NCI-H774 (cell line): Measurements from ENCODE around the gene SEMA5A.

Source experiments
- DNase-seq: peaks from one replicate; lab custom pipeline; 2025; lab: John Stamatoyannopoulos, UW

Gene SEMA5A

DNA sequence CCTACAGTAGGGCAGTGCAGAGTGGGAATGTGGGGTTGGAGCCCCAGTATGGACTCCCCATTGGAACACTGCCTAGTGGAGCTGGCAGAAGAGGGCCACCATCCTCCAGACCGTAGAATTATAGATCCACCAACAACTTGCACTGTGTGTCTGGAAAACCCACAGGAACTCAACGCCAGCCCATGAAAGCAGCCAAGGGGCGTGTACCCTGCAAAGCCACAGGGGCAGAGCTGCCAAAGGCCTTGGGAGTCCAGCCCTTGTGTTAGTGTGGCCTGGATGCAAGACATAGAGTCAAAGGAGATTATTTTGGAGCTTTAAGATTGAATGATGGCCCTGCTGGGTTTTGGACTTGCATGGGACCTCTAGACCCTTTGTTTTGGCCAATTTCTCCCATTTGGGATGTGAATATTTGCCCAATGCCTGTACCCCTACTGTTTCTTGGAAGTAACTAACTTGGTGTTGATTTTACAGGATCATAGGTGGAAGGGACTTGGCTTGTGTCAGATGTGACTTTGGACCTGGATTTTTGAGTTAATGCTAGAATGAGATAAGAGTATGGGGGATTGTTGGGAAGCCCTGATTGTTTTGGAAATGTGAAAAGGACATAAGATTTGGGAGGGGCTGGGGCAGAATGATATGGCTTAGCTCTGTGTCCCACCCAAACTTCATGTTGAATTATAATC lies 266.8 kb downstream of the SEMA5A start:
- no peak for DNase-seq

DNA sequence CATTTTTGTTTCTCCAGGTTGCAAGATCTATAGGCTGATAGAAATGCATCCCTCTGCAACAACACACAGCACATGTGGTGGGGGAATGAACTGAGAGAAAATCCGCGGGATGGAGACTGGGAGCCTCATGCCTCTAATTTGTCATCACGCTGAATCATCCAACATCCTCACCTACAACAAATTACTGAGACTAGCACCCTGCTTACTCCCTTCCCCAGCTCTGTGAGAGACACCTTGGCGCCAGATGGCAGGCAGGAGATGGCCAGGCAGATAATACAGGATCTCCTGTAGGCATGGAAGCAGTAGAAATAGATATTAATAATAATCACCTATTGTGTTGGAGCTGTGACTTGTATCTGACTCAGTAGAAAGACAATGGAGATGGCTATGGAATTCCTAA lies 276.9 kb downstream of the SEMA5A start:
- DNase-seq = no peak

DNA sequence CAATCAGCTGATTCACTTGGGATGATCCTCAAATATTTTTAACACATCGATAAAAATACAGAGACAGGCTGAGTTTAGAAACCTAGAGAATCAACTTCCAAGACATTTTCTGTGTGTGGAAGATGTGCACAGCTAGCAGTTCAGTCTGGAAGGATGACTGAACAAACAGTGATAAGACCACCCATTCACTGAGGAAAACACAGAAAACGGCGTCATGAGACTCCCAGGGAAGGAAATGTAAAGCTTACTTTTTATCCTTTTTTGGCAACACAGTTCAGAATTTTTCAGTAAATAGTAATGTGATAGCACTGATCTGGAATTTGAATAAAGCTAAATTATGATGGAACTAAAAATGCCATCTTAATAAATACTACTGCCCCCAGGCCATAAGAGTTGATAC lies 277.6 kb downstream of the SEMA5A start:
- DNase-seq = no peak

DNA sequence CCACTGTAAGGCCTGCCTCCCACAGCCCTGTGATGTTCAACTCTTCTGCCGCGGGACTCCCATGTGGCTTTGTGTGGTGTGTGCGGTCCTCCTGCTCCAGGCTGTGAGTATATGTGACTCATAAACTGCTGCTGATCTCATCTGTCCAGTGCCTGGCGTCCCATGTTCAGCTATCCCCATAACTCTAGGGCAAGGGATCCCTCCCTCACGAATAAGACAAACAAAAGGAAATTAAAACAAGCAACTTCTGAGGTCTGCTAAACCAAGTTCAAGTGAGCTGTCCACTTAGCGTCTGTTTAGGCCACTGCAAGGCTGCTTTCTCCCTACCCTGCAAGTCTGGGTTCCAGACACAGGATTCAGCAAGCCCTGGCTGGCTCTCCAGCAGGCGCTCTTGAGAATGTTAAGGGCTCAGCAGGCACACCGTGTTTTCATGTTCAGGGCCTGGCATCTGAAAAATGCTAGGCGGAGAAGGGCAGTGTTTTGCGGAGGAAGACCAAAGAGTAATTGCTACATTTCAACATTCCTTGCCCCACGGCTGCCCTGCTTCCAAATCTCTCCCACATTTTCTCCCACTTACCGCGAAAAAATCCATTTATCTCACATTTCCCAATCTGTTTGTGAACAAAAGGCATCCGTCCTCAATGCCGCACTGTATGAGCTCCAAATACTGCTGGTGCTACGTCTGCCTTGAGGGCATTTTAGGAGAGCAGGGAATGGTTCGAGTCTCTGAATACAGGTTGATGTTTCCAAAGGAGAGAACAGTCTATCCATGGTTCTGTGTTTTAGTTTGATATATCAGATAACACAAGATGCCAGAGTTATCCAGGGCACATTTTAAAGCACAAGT lies 280.2 kb downstream of the SEMA5A start:
- no peak for DNase-seq

DNA sequence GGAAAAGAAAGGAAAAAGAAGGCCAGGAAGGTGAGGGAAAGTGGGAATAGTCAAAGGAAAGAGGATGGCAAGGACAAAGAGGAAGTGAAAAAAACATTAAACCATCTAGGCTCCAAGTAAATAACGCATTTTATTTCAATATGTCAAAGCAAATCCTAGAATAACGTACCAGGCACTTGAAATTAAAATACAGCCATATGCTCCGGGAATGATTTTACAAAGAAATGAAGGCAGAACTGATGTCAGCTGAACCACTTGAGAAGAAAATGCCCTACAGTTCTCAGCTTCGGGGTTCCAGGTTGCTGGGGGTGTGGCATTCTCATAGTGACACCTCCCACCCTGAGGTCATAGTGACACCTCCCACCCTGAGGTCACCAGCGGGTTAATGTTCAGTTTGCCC lies 281.6 kb downstream of the SEMA5A start:
- no peak for DNase-seq

DNA sequence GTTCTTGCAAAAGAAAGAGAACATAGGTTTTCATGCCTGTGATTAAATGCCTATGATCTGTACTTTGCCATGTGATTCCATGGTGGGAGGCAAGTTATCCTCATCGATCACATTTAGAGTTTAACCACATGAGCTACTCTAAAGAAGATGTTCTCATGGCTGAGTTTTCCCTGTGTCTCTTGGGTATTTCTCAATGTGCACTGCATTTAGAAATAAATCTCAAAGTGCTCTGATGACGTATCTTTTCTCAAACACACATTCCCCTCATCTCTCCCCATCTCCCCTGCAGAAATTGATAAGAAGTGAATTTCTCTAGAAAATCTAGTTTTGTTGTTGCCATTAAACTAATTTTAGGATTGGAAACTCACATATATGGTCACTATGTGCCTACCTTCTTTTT lies 282.2 kb downstream of the SEMA5A start:
- DNase-seq = no peak

DNA sequence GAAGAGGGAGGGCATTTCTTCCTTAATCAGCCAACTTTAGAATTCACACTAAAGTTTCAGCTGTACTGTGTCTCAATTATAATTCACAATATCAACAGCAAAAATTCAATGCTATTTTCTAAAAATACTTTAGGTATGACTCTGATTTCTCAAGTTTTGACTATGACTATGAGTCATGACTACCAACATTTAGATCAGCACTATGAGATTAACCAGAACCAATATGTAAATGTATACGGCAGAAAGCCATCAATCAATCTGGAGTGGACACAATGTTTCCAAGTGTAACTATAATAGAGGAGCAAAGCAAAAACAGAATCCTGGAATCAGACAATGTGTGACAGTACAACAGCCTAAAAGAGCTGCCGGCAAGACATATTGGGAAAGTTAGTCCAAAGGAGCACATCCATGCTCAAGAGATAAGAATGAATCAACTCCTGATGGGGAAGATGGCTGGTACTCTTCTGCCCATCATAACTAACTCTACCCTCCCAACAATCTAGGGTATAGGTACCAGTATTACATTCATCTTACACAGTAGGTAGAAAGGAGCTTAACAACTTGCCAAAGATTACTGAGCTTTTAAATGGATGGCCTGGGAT lies 294.4 kb downstream of the SEMA5A start:
- DNase-seq = no peak

DNA sequence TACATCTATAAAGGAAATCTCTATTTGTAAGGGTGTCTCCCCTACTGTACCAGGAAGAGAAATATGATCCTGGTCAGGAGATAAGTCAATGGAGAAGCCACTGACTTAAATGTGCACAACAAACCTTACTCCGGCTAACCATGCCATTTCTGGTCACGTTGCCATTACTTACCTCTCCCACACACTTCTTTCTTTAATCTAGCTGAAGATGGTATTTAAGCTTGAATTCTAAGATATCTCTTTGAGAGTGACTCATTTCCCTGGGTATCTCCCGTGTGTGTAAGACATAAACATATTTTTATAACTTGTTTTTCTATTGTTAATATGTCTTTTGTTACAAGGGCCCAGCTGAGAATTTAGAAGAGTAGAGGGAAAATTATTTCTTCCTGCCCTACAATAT lies 296.6 kb downstream of the SEMA5A start:
- DNase-seq = no peak

DNA sequence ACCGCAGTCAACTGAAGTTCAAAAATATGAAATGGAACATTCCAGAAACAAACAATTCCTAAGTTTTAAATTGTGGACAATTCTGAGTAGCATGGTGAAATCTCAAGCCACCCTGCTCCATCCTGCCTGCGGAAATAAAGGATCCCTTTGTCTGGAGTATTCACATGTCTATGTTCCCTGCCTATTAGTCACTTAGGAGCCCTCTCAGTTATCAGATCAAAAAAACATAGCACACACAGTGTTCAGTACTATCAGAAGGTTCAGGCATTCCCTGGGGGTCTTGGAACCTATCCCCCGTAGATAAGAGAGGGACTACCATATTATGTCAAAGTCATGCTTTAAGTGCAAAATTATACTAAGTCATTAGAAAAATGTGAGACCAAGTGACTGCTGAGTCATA lies 300.8 kb downstream of the SEMA5A start:
- no peak for DNase-seq

DNA sequence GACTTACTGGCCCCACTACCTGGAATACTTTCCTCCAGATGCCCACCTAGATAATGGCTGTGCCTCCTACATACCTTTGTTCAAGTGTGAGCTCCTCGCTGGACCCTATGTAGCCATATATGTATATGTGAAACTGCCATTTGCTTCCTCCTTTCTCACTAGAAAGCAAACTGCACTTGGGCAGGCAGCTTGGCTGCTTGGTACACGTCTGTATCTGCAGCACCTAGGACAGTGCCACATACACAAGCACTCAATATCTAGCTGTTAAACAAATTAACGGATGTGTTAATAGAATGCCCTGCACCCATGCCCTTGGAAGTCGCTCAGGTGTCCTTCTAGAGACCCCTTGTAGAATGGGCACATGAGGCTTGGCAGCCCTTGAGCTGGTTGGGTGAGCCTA lies 301.5 kb downstream of the SEMA5A start:
- no peak for DNase-seq

DNA sequence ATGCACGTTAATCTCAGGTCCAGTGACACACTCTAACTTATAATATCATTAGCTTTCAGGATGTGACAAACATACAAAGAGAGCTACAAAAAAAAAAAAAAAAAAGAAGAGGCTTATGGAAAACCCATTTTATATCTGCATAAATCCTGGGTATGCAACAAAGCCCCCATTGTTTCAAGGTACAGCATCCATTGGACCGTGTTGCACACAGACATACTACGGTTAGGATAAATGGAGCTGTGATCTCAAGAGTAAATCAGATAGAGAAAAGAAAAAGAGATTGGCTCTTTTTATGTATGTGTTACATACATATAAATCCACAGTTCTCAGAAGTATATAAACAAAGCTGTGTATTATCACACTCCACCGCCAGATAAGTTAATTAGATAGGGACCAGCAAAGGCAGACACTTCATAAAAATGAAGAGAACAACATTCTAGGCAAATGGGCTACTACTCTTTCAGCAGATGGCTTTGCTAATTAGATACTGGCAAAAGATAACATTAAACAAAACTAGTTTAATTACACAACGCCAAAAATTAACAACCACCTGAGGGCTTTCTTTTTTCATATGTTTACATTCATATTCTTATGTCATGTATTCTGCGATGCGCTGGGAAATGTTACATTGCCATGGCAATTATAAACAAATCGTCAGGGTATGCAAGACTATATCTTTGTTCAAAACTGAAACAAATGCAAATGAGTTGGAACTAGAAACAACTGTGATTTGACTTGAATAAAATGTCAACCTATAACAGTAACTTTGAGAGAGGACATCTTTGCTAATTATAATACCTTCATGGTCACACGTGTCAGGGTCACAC lies 304.2 kb downstream of the SEMA5A start:
- no peak for DNase-seq

DNA sequence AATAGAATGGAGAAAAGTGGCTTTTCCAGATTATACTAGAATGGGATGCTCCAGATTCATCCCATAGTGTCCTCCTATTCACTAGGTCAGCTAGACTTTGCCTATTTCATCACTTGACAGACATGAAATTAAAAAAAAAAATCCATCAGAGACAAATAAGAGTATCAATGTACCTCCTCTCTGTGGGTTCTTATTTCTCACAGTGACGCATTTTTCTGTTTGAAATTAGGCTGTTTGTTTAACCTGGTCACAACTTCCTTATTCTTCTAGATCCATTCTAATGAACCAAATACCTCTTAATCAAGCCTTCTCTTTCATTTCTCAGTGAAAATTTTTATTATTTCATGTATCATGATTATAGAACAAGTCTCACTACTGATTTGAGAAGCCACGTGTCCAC lies 305.4 kb downstream of the SEMA5A start:
- DNase-seq = no peak

DNA sequence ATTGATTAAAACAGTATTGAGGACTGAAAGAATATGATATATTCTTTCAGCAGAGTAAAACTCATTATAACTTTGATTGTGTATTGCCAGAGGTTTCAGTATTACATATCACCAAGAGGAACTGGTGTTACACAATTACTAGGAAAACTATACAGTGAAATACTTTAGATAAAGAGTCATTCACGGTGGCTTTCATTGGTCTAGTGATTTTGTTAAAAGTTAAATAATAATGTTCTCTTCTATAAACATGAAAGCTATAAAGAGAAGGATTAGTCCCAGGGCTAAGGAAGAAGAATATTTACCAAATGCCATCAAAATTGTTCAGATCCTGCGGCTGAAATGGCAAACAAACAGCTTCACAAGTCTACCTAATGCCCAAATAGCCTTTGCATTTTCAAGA lies 306.2 kb downstream of the SEMA5A start:
- DNase-seq = no peak

DNA sequence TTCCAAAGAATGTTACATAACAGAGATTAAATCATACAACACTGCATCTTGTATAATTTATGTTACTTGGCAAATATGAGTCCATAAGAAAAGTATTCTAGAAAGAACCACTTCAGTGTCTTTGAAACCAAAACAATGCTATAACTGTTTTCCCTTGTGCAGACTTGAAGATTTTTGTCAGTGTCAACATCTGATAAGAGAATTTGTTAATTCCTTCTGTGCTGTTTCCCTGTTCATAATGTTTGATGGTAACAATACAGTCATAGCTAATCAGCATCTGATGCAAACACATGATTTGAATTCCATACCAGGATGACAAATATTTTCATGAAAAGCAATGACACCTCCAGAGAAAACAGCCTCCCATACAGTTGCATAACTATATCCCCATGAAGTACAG lies 306.8 kb downstream of the SEMA5A start:
- no peak for DNase-seq

DNA sequence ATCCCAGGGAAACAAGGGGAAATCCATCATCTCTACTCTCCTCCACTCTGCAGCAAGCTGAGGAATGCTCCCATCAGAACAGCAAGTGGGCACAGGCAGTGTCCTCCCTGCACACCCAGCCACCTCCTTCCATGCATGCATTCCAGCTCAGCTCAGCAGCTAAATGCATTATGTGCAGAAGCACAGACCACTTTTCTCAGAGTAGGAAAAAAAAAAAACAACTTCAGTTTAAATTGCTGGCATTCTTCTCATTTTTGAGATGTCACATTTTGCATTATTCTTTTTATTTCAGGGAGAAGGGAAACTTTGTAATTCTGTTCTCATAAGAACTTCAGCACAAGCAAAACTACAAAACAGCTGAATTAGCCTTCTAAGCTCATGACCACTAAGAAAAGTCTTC lies 312.2 kb downstream of the SEMA5A start:
- no peak for DNase-seq

DNA sequence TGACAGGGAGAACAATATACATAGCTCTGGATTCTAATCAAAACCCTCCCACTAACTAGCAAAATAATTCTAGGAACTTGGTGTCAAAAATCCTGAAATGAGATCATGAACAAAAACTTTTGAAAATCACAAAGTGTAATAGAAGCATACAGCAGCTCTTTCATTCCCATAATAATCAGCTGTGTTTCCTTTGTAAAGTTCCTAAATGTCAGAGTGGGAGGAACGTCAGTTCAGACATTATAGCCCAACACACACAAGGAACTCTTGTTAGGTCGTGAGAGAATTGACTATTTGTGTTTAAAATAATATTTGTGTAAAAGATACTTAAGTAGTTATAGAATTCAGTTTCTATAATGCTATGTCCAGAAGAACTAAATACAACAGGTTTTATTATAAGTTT lies 312.8 kb downstream of the SEMA5A start:
- no peak for DNase-seq

DNA sequence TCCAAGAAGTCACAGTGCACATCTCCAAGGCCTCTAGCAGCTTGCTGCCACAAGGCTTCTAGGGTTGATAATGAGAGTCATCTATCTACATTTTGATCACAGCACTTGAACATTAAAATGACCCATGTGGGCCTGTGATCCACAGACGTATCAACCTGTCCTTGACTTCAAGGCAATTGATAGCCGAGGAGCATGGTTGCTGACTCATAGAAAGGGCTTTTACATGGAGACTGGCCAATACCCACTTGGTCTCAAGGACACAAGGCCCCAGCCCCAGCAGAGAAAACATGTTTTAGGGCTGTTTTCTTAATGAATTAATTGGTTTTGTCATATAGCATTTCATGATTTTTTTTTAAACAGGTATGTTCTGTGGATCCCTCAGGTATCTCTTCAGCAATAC lies 314.0 kb downstream of the SEMA5A start:
- DNase-seq = no peak

DNA sequence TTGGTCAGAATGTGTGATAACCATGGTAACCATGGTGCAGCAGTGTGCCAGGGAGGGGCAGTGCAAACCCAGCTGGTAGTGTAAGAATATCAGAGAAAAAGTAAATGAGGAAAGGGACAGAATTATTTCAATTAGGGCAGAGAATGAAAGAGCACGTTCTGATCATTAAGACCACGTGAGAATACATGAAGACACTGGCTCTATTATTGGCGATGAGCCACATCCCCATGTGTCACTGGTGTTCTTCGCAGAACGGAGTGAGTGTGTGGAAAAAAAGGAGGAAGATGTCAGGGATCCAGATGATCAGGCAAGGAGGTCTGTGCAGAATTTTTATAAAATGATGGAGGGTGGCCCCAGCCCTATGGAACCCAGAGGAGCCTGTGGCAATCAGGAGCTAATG lies 315.5 kb downstream of the SEMA5A start:
- no peak for DNase-seq

DNA sequence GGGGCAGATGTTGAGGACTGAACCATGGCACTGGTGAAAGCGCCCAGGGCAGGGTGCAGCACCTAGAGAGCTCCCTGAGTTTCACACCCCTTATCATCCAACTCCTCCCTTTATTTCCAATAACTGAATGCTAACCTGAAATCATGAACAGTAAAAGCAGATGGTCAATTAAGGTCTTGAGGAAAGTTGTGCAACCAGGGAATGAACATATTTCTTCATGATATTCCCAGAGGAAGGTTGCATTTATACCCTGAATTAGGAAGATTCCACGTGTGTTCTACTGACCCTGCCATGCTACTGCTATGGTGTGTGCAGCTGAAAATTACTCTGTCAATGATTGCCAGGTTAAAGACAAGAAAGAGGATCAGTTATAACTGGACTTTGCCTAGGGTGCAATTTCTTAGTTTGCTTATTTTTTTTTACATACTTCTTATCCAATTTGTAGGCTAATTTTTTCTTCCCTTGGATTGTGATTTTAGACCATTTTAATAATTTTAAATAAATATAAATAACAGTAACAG lies 319.8 kb downstream of the SEMA5A start:
- no peak for DNase-seq

DNA sequence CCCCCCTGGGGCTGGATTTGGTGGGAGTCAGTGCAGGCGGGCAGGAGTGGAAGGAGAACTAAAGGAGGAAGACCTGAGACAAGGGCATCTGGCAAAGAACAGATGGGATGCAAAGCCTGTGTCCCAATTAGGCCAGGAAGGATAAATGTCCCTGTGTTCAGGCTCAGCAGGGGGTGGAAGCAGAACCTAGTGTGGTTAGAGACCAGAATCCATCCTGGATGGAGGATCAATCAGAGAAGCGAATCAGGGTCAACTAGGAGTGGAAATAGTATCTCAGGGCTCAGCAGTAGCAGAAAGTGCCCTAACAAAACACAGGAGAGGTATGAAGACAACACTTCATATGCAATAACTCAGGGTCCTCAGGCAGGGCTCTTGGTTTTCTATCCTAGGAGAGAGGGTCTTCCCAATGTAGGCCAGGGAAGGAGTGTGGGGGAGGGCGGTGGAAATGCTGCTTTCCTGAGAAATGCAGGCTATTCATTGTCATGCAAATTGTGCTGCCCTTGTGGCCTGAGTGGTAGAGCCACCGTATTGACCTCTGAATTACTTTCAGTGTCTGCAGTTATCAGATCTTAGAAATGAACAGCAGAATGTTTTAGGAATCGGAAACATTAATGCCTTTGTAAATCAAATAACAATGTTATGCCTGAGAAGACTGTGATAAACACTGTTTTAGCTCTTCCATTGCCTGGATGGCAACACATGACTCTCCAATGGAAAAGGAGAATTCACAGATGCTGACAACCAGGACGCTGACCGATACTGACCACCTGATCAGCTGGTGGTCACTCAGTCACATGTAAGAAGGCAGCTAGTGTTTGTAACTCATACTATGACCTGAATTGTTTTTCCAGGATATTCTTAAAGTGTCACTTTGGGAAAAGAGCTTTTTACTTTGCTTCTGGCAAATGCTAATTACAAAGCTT lies 323.6 kb downstream of the SEMA5A start:
- no peak for DNase-seq

DNA sequence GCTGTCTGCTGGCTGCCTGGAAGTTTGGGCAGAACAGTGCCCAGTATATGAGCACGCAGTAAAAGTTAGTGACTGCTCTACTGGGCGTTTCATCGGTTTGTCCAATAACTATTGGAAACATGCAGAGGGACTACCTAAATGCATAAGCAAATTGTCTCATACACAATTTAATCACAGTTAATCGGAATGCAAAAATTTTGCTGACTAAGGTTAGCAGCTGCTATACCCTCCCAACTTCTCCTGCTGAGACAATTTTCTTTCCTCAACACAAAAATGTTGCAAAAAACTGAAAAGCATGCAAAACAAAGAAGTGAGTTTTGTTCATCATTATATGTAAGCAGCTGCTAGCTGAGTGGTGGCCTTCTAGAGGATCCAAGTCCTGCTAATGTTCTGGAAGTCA lies 327.5 kb downstream of the SEMA5A start:
- no peak for DNase-seq
